ENCODE measurements around the gene OGDHL. TPM values are rescaled to one million over a fixed set of nuclear protein-coding genes. Genes with fewer than 3 reads are reported as not detected.
A peak's percentile ranks its signal among the peaks of the same experiment; 100 is the strongest.

OGDHL gene
- total and polyA plus RNA-seq, 9 of the 15 experiments (the other 6 are each of a cell fraction or from before 2014, with no cell fraction given): 0.01 to 1.8 (median 0.91) TPM

- peak; percentile 28 to 46; a peak in 2 of 4 replicates for TF ChIP-seq MLLT1 (IDR thresholded peaks at IDR 0.05)
- TF ChIP-seq CTCF (IDR thresholded peaks at IDR 0.05 in 2 of 3, conservative IDR thresholded peaks at IDR 0.05 in 1 of 3; ENCODE audit: insufficient read depth in 2 of 3, low read depth in 1 of 3, low read length in 3 of 3): no peak
- TF ChIP-seq ZNF609 (CRISPR knock-in tag; IDR thresholded peaks at IDR 0.05; ENCODE audit: borderline replicate concordance): no peak
- no peak for TF ChIP-seq ETV6 (IDR thresholded peaks at IDR 0.05; ENCODE audit: borderline replicate concordance in 1 of 2, low read depth in 2 of 2, low read length in 1 of 2)
- TF ChIP-seq ETV6 (CRISPR knock-in tag; IDR thresholded peaks at IDR 0.05; ENCODE audit: borderline replicate concordance): no peak
- no peak for TF ChIP-seq WHSC1 (IDR thresholded peaks at IDR 0.05; ENCODE audit: low read length)
- 0 out of 2 replicates have a peak, but pooled peaks have one; percentile 14 for TF ChIP-seq HBP1 (CRISPR knock-in tag; IDR thresholded peaks at IDR 0.05)
- TF ChIP-seq SNIP1 (IDR thresholded peaks at IDR 0.05; ENCODE audit: low read depth): no peak
- 0 out of 2 replicates have a peak, but pooled peaks have one; percentile 15 for TF ChIP-seq ELF4 (CRISPR knock-in tag; IDR thresholded peaks at IDR 0.05)
- peak in 1 of 2 experiments; percentile 22; a peak in 1 of 4 replicates for TF ChIP-seq HDAC1 (IDR thresholded peaks at IDR 0.05)
- TF ChIP-seq IRF1 (CRISPR knock-in tag; IDR thresholded peaks at IDR 0.05; ENCODE audit: borderline replicate concordance): no peak
- TF ChIP-seq TFAP4 (CRISPR knock-in tag; IDR thresholded peaks at IDR 0.05; ENCODE audit: borderline replicate concordance): 0 out of 2 replicates have a peak, but pooled peaks have one; percentile 13
Measured at GRCh38 chr10:49741108-49741995, 20.8 kb downstream of the OGDHL start (continued).

Data from K562 (cell line).